Lower leg skin (tissue), 4 donors: Measurements from ENCODE around the gene HECA. TPM values are rescaled to one million over a fixed set of nuclear protein-coding genes. Genes with fewer than 3 reads are reported as not detected.

ENCODE experiments used
- DNase-seq, 2 donors: peaks; one replicate each; pipeline ENCODE4 v3.0.0-alpha.2; 2019; ENCODE audit warnings: low spot score in 2 of 2
- H3K4me3 ChIP-seq: fragments of 200-600 bp; sonication (generic); 2 replicates; pipeline ENCODE4 v1.5.1; 2017; ENCODE audit warnings: mild to moderate bottlenecking, low read depth; ENCODE audit not compliant: poor library complexity, severe bottlenecking
- POLR2A ChIP-seq, 2 donors: fragments of 450-650 bp; IDR thresholded peaks; one replicate each; pipeline ENCODE4 v1.6.1; 2016 to 2017; ENCODE audit warnings: antibody characterized with exemption in 2 of 2, mild to moderate bottlenecking in 1 of 2, moderate library complexity in 1 of 2
- WGBS, 2 donors: methylation state at CpG; one replicate each; pipeline ENCODE4 v1.1.5; 2018; 5-methylcytosine and 5-hydroxymethylcytosine counted together
- intact Hi-C: fragments of 100-400 bp; cut with DNase I; formaldehyde crosslinking; loops from one replicate; pipeline ENCODE4 v1.15.0; 2023; ENCODE audit warnings: low total_unique reads
- total RNA-seq, 4 donors: library from RNA; depleted of rRNA; stranded (reverse); fragments of >200 nt; gene quantifications; one replicate each; pipeline ENCODE4 v1.1.0, GENCODE V29; 2016
- TF ChIP-seq, protein P1 (sequence below), 3 donors: fragments of 450-650 bp; IDR thresholded peaks; one replicate each; pipeline ENCODE4 v1.5.1; 2016; ENCODE audit warnings: antibody characterized with exemption in 3 of 3, mild to moderate bottlenecking in 3 of 3, moderate library complexity in 2 of 3

Gene HECA, protein sequence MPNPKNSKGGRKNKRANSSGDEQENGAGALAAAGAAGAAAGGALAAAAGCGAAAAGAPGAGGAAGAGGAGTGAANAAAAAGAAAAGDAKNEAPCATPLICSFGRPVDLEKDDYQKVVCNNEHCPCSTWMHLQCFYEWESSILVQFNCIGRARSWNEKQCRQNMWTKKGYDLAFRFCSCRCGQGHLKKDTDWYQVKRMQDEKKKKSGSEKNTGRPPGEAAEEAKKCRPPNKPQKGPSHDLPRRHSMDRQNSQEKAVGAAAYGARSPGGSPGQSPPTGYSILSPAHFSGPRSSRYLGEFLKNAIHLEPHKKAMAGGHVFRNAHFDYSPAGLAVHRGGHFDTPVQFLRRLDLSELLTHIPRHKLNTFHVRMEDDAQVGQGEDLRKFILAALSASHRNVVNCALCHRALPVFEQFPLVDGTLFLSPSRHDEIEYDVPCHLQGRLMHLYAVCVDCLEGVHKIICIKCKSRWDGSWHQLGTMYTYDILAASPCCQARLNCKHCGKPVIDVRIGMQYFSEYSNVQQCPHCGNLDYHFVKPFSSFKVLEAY
- total RNA-seq, result 10 to 100 TPM; 80.3 to 99.5 (median 86.5) TPM

- DNase-seq, result peak; percentile 97 to 100
- intact Hi-C loops, result no loop called here
- H3K4me3 ChIP-seq, result peak within 1 kb of the TSS; percentile 95
- WGBS, 2 donors, result 1 to 6% methylated on average over 16 to 81 of the region's 105 CpGs
- TF ChIP-seq, protein P1, sequence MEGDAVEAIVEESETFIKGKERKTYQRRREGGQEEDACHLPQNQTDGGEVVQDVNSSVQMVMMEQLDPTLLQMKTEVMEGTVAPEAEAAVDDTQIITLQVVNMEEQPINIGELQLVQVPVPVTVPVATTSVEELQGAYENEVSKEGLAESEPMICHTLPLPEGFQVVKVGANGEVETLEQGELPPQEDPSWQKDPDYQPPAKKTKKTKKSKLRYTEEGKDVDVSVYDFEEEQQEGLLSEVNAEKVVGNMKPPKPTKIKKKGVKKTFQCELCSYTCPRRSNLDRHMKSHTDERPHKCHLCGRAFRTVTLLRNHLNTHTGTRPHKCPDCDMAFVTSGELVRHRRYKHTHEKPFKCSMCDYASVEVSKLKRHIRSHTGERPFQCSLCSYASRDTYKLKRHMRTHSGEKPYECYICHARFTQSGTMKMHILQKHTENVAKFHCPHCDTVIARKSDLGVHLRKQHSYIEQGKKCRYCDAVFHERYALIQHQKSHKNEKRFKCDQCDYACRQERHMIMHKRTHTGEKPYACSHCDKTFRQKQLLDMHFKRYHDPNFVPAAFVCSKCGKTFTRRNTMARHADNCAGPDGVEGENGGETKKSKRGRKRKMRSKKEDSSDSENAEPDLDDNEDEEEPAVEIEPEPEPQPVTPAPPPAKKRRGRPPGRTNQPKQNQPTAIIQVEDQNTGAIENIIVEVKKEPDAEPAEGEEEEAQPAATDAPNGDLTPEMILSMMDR (IDR thresholded peaks at IDR 0.05), result no peak
- TF ChIP-seq POLR2A (IDR thresholded peaks at IDR 0.05), result peak in 1 of 2 donors; percentile 76
Measured at GRCh38 chr6:139134817-139135577, at the start of gene HECA. Gene HECA, plus strand, starts transcription at chr6:139135080. Its CDS starts 317 bp downstream, at chr6:139135397.

DNA sequence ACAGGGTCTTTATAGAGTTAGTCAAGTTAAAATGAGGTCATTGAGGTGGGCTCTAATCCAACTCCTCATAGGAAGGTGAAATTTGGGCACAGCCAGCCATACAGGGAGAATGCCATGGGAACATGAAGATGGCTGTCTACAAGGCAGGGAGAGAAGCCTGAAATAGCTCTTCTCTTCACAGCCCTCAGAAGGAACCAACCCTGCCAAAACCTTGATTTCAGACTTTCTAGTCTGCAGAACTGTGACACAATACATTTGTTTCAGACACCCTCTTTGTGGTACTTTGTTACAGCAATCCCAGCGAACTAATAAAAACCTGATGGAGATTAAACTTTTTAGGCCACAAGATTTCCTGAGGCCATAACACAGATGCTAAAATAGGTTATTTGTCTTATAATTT is 43.1 kb upstream of the HECA start:
- TF ChIP-seq, protein P1 (IDR thresholded peaks at IDR 0.05), result no peak
- TF ChIP-seq POLR2A (IDR thresholded peaks at IDR 0.05), result no peak
- no peak overlapping the region for H3K4me3 ChIP-seq
- 59 to 60% methylated on average over 1 of the region's 1 CpG for WGBS, 2 donors
- DNase-seq, result no peak
- intact Hi-C loops, result no loop called here

DNA sequence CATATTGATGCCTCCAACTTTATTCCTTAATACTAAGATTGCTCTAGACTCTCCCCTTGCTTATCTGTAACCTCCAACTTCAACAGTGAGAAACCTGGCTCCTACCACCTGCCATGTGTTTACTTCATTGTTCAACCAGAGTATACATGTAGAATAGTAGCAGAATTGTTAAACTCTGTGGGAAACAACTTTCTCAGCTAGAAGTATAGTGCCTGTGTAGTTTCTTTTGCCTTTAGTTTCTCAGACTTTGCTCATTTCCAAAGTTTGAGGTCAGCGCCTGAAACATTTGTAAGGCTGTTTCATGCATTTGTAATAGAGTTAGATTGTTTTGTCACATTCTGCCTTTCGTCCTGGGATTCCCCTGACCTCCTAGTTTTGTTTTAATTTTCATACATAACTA is 34.9 kb upstream of the HECA start:
- no peak for TF ChIP-seq POLR2A (IDR thresholded peaks at IDR 0.05)
- TF ChIP-seq, protein P1 (IDR thresholded peaks at IDR 0.05), result no peak
- 89 to 90% methylated on average over 2 of the region's 2 CpGs for WGBS, 2 donors
- intact Hi-C loops, result no loop called here
- DNase-seq, result no peak
- no peak overlapping the region for H3K4me3 ChIP-seq

DNA sequence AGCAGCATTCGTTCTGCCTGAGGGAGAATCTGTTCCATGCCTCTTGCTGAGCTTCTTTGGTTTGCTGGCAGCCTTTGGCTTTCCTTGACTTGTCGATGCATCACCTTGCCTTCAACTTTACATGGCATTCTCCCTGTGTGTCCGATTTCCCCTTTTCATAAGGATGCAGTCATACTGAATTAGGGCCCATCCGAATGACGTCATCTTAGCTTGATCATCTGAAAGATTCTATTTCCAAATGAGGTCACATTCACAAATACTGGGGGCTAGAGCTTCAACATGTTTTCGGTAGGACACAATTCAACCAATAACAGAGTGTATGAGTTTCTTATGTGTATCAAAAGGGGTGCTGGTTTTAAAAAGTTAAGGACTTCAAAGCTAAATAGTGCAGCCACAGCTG is 27.8 kb upstream of the HECA start:
- TF ChIP-seq, protein P1 (IDR thresholded peaks at IDR 0.05), result no peak
- no peak for TF ChIP-seq POLR2A (IDR thresholded peaks at IDR 0.05)
- no peak overlapping the region for H3K4me3 ChIP-seq
- DNase-seq, result no peak
- intact Hi-C loops, result no loop called here
- 82 to 91% methylated on average over 6 of the region's 6 CpGs for WGBS, 2 donors

DNA sequence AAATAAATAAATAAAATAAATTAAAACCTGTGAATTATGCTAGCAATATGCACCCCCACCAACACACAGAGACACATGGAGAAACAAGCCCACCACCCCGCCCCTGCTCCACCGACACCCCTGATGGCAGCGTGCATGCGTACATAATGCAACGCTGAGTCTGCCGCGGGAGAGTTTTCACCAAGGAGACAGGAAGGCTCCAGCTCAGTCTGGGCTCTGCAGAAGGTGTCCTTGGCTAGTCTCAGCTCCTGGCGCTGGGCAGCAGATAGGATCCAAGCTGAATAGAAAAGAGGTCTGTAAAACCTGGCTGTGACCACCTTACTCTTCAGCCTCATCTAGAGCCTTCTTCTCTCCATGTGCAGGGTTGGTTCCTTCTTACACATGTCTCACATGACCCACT is 26.5 kb upstream of the HECA start:
- 92 to 95% methylated on average over 8 of the region's 8 CpGs for WGBS, 2 donors
- no peak for TF ChIP-seq POLR2A (IDR thresholded peaks at IDR 0.05)
- TF ChIP-seq, protein P1 (IDR thresholded peaks at IDR 0.05), result no peak
- no peak for DNase-seq
- no peak overlapping the region for H3K4me3 ChIP-seq
- intact Hi-C loops, result no loop called here
